Right lobe of liver (tissue), 6 donors: ENCODE results near the gene MPHOSPH10. TPM values are rescaled to one million over a fixed set of nuclear protein-coding genes. Genes with fewer than 3 reads are reported as not detected.
"Not testable (repeated sequence)": the region's sequence is repeated elsewhere in the genome, so short reads cannot be mapped to it uniquely, and the experiment has no call there.

Experiments used
- ATAC-seq, 4 donors: fragments of 200-7000 bp; cut with Tn5 transposase; one replicate each; pipeline ENCODE4 v1.9.1; 2020; ENCODE audit warnings: mild to moderate bottlenecking in 4 of 4, moderate library complexity in 4 of 4
- DNase-seq, 3 donors: peaks; one replicate each; pipeline ENCODE4 v3.0.0-alpha.2; 2020
- H3K27ac ChIP-seq, 3 donors: fragments of 200-600 bp; one replicate each; pipeline ENCODE4 v1.8.0; 2022
- H3K27me3 ChIP-seq, 2 donors: fragments of 200-600 bp; one replicate each; pipeline ENCODE4 v1.8.0; 2022
- H3K36me3 ChIP-seq, 4 donors: fragments of 200-600 bp; sonication (generic) in 1 of 4; one replicate each; pipeline versions ENCODE4 v1.5.1 to v1.8.0; 2017 to 2022; ENCODE audit warnings: control low read depth in 1 of 4
- H3K4me1 ChIP-seq, 4 donors: fragments of 200-600 bp; sonication (generic) in 1 of 4; one replicate each; pipeline versions ENCODE4 v1.5.1 to v1.8.0; 2017 to 2022; ENCODE audit warnings: control low read depth in 1 of 4
- H3K4me3 ChIP-seq, 3 donors: fragments of 200-600 bp; one replicate each; pipeline ENCODE4 v1.8.0; 2022
- H3K9me3 ChIP-seq, 4 donors: fragments of 200-600 bp; sonication (generic) in 1 of 4; one replicate each; pipeline versions ENCODE4 v1.5.1 to v1.8.0; 2017 to 2022; ENCODE audit warnings: control low read depth in 1 of 4
- POLR2A ChIP-seq: fragments of 450-650 bp; IDR thresholded peaks from one replicate; pipeline ENCODE4 v1.6.1; 2017; ENCODE audit warnings: antibody characterized with exemption, mild to moderate bottlenecking
- WGBS: methylation state at CpG from one replicate; pipeline ENCODE4 v1.1.6; 2018; ENCODE audit warnings: low coverage, low lambda C conversion rate; ENCODE audit not compliant: insufficient coverage; ENCODE audit errors: missing lambda C conversion rate; 5-methylcytosine and 5-hydroxymethylcytosine counted together
- intact Hi-C, 2 donors: fragments of 100-400 bp; cut with DNase I; formaldehyde crosslinking; loops; one replicate each; pipeline versions ENCODE4 v1.11.2 to v1.14.1; 2022
- total RNA-seq, 6 experiments: library from RNA; depleted of rRNA in 2 of 6; stranded (reverse); fragments of >200 nt in 2 of 6; fragmentation: NEBNext Ultra II Directional in 3 of 6; extraction: Animal tissue kit (Norgen Biotek cat#: 25700) in 3 of 6; gene quantifications; one replicate each; pipeline versions ENCODE4 v1.1.0 to v1.2.4, GENCODE V29; 2016 to 2023
- TF ChIP-seq, protein P1 (sequence below), 4 donors: fragments of 200-600 bp in 3 of 4; fragments of 450-650 bp in 1 of 4; IDR thresholded peaks; one replicate each; pipeline versions ENCODE4 v1.5.1 to v1.8.0; 2016 to 2022; ENCODE audit warnings: antibody characterized with exemption in 4 of 4, mild to moderate bottlenecking in 2 of 4
- donor health status: DM: no; HTN: yes; CAD: no.
- donor health status: DM: no; HTN: no; CAD: no.
- donor health status: DM: no; HTN: no; CAD: no.
- donor health status: DM: no; HTN: yes; CAD: no.
- donor health status: DM: no; HTN: yes; CAD: no.

MPHOSPH10 gene
- total RNA-seq, 6 experiments from 2014 or later: 10.4 to 14.3 (median 12.8) TPM

DNA sequence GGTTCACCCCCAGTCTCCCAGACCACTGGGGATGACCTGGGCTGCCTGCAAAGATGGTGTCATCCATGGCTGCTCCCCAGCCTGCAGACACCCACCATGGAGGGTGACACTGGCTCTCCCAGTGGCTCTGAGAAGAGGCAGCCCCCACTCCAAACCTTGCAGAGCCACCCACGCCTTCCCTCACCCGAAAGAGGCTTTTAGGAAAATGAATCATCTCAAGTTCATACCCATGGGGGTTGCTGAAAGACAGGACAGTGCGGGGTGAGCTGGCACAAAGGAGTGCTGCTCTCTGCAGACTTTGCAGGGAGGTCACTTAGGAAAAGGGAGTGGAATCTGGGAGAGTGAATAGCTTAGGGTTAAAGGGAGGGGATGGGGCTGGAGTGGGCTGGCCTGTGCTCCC lies 36.4 kb downstream of the MPHOSPH10 start:
- Histone ChIP-seq H3K4me3 (no peak overlapping the region), H3K9me3 (no peaks in the 10 kb centered on the region), H3K4me1 (no peaks in the 10 kb centered on the region), H3K27ac (no peak overlapping the region), H3K36me3 (no peaks in the 10 kb centered on the region), H3K27me3 (no peaks in the 10 kb centered on the region)
- intact Hi-C loops: no loop called here
- no CpG with 5 or more reads among the region's 3 CpGs for WGBS
- TF ChIP-seq, protein P1, sequence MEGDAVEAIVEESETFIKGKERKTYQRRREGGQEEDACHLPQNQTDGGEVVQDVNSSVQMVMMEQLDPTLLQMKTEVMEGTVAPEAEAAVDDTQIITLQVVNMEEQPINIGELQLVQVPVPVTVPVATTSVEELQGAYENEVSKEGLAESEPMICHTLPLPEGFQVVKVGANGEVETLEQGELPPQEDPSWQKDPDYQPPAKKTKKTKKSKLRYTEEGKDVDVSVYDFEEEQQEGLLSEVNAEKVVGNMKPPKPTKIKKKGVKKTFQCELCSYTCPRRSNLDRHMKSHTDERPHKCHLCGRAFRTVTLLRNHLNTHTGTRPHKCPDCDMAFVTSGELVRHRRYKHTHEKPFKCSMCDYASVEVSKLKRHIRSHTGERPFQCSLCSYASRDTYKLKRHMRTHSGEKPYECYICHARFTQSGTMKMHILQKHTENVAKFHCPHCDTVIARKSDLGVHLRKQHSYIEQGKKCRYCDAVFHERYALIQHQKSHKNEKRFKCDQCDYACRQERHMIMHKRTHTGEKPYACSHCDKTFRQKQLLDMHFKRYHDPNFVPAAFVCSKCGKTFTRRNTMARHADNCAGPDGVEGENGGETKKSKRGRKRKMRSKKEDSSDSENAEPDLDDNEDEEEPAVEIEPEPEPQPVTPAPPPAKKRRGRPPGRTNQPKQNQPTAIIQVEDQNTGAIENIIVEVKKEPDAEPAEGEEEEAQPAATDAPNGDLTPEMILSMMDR (IDR thresholded peaks at IDR 0.05): no peak
- TF ChIP-seq POLR2A: no peak
- DNase-seq (no peak), ATAC-seq (no peak)

DNA sequence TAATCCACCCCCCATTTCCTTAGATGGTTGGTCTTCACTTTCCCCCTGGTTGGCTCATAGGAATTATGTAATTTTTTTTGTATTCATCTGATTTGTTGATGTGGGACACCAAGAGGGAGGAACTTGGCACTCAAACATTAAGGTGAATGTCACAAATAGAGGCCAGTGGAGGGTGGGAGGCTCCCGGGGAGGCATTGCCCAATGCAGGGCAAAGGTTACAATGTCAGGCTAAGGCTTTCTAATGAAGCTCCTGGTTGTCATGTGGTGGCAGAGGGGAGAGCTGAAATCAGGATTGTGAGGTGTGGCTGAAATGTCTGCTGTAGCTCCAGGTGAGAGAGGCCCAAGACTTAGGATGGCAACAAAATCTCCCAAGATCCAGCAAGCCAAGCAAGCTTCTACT lies 42.7 kb downstream of the MPHOSPH10 start:
- peak; percentile 62 to 86 (median 81) for DNase-seq
- ATAC-seq: peak; percentile 92 to 99 (median 96)
- H3K9me3 ChIP-seq: no peaks in the 10 kb centered on the region
- TF ChIP-seq, protein P1 (IDR thresholded peaks at IDR 0.05): no peak
- no peak for TF ChIP-seq POLR2A
- no peaks in the 10 kb centered on the region for H3K27me3 ChIP-seq
- intact Hi-C loops: no loop called here
- peak overlapping the region in 2 of 3 donors; percentile 7 to 31 for H3K27ac ChIP-seq
- H3K4me1 ChIP-seq: peaks cover 0 to 10% (median 0%) of the 10 kb centered on the region in 4 donors
- 50% methylated on average over 1 of the region's 1 CpG for WGBS
- H3K4me3 ChIP-seq: no peak overlapping the region
- H3K36me3 ChIP-seq: no peaks in the 10 kb centered on the region

DNA sequence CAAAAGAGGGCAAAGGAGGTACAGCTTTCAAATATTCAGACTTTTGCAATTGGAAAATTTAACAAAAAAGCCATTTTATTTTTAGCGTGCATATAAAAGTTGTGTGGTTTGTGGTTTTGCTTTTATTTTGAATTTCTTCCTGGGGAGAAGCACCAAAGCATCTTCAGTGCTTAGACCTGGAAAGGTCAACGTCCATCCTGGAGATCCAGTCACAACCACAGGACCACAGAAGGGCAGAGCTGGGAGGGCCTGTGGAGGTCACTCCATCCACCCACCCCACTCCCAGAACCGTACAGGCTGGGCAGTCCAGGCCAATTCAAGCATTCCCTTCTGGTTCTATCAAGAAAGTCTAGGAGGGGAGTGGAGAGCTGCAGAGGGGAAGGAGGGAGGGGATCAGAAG lies 43.8 kb downstream of the MPHOSPH10 start:
- TF ChIP-seq POLR2A: no peak
- TF ChIP-seq, protein P1 (IDR thresholded peaks at IDR 0.05): no peak
- no peak overlapping the region for H3K4me3 ChIP-seq
- no peaks in the 10 kb centered on the region for H3K36me3 ChIP-seq
- peaks cover 0 to 10% (median 0%) of the 10 kb centered on the region in 4 donors for H3K4me1 ChIP-seq
- no peak for DNase-seq
- no peaks in the 10 kb centered on the region for H3K27me3 ChIP-seq
- 60% methylated on average over 3 of the region's 3 CpGs for WGBS
- intact Hi-C loops: no loop called here
- H3K27ac ChIP-seq: no peak overlapping the region
- H3K9me3 ChIP-seq: no peaks in the 10 kb centered on the region
- ATAC-seq: no peak

DNA sequence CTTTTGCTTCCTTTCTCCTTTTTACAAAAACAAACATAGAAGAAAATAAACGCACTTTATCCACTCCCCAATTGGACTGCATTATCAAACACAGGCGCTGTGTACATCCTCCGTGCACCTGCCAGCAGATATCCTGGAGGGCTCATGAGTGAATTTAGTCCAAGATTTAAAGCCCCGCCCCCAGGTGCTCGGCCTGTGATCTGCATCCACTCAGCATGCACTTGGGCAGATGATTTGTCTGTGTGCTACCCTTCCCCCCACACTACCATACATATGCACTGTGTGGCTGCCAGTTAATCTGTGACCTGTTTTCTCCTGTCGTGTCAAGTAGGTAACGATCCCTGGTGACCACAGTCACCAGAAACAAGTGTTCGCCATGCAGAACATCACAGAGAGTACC lies 48.4 kb downstream of the MPHOSPH10 start:
- ATAC-seq, H3K36me3 ChIP-seq, H3K4me1 ChIP-seq, H3K27me3 ChIP-seq, H3K27ac ChIP-seq, DNase-seq, intact Hi-C loops, H3K9me3 ChIP-seq, H3K4me3 ChIP-seq: not testable (repeated sequence)
- WGBS: 60% methylated on average over 7 of the region's 8 CpGs

DNA sequence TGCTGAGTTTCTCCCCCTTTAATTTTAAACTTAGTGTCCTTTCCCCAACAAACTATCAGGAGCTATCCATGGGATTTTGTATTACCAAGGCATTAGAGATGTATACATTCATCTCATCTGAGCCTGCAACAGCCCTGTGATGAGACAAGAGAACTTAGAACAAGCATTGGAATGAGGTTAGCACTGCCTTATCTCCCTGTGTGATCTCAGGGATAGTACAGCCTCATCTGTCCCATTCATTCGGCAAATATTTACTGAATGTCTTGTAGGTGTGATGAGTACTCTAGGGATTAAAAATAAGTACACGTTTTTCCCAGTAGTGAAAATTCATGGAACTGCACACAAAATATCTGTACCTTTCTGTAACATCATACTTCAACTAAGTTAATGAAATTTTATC lies 50.9 kb downstream of the MPHOSPH10 start:
- Histone ChIP-seq H3K4me1 (no peaks in the 10 kb centered on the region), H3K9me3 (no peaks in the 10 kb centered on the region), H3K27ac (no peak overlapping the region), H3K4me3 (no peak overlapping the region), H3K27me3 (no peaks in the 10 kb centered on the region), H3K36me3 (no peaks in the 10 kb centered on the region)
- ATAC-seq (peak in 3 of 4 donors; percentile 45 to 84 (median 52)), DNase-seq (no peak)
- 52% methylated on average over 2 of the region's 2 CpGs for WGBS
- intact Hi-C loops: no loop called here
- TF ChIP-seq, protein P1 (IDR thresholded peaks at IDR 0.05): no peak
- TF ChIP-seq POLR2A: no peak

DNA sequence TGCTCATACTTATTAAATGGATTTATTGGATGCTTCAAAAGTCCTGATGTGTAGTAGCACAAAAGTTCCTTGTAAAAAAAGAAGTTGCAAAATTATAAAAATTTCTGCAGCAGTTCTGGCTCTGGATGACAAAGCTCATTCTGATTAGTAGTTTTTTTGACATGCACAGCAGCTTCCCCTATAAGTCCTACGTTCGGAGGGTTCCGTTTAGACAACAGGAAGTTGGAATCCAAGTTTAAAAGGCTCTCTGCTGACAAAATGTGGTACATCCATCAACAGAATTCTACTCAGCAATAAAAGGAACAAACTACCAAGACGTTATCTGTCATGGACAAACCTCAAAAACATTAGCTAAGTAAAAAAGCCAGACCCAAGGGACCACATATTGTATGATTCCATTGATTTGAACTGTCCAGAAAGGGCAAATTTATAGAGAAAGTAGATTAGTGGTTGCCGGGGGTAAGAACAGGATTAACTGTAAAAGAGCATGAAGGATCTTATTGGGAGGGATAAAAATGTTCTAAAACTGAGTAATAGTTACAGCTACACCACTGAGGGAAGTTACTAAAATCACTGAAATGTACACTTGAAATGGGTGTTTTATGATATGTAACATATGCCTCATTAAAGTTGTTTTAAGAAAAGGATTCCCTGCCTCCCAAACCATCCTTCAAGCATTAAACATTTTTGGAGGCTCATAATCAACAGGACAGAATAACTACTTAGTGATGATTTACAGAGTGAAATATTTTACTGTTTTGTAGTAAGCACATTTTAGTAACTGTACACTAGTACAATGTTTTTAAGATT lies 53.1 kb downstream of the MPHOSPH10 start:
- H3K9me3 ChIP-seq, H3K4me3 ChIP-seq, intact Hi-C loops, DNase-seq, H3K4me1 ChIP-seq, H3K27me3 ChIP-seq, H3K36me3 ChIP-seq, H3K27ac ChIP-seq: not testable (repeated sequence)
- ATAC-seq: peak in 3 of 4 donors; percentile 28 to 50 (median 39)
- WGBS: 0% methylated on average over 1 of the region's 5 CpGs
